Neural cell (in vitro differentiated cells): ENCODE data around the gene PAX8. TPM values are rescaled to one million over a fixed set of nuclear protein-coding genes. Genes with fewer than 3 reads are reported as not detected.

Source experiments
- H2AFZ ChIP-seq: fragments of 200-600, 300-800 bp; sonication (generic), shearing (Covaris generic); 2 replicates; pipeline ENCODE4 v1.6.0; 2014; ENCODE audit warnings: low read depth, mild to moderate bottlenecking, antibody characterized with exemption, low read length, moderate library complexity
- H3F3A ChIP-seq: fragments of 200-600 bp; shearing (Covaris generic); 2 replicates; pipeline ENCODE4 v1.6.1; 2016; ENCODE audit warnings: mild to moderate bottlenecking, moderate library complexity, mixed read lengths, antibody characterized with exemption, low read length; ENCODE audit not compliant: insufficient read depth, poor library complexity, severe bottlenecking
- H3K27ac ChIP-seq: fragments of 200-600, 300-800 bp; sonication (generic), shearing (Covaris generic); 2 replicates; pipeline ENCODE4 v1.5.1; 2014; ENCODE audit warnings: mild to moderate bottlenecking, low read length, moderate library complexity
- H3K27me3 ChIP-seq: fragments of 300-800, 200-600 bp; sonication (generic), shearing (Covaris generic); 2 replicates; pipeline ENCODE4 v1.6.0; 2014; ENCODE audit warnings: mild to moderate bottlenecking, low read depth, low read length, moderate library complexity; ENCODE audit not compliant: insufficient read depth
- H3K36me3 ChIP-seq: fragments of 300-800, 200-600 bp; sonication (generic), shearing (Covaris generic); 2 replicates; pipeline ENCODE4 v1.5.1; 2014; ENCODE audit warnings: mild to moderate bottlenecking, antibody characterized with exemption, low read length, moderate library complexity; ENCODE audit not compliant: insufficient read depth
- H3K4me2 ChIP-seq: fragments of 300-800, 200-600 bp; sonication (generic), shearing (Covaris generic); 2 replicates; pipeline ENCODE4 v1.6.0; 2014; ENCODE audit warnings: mild to moderate bottlenecking, low read length
- H3K4me3 ChIP-seq: fragments of 300-800, 200-600 bp; sonication (generic), shearing (Covaris generic); 2 replicates; pipeline ENCODE4 v1.5.1; 2014; ENCODE audit warnings: mild to moderate bottlenecking, low read length, moderate library complexity
- H3K79me2 ChIP-seq: fragments of 200-600 bp; shearing (Covaris generic); replicated peaks from 2 replicates; pipeline ENCODE4 v1.6.0; 2014; ENCODE audit warnings: mild to moderate bottlenecking, low read length, moderate library complexity; ENCODE audit not compliant: insufficient read depth
- H3K9ac ChIP-seq: fragments of 300-800, 200-600 bp; sonication (generic), shearing (Covaris generic); 2 replicates; pipeline ENCODE4 v1.6.1; 2016; ENCODE audit warnings: mild to moderate bottlenecking, low read length, mixed read lengths
- H3K9me2 ChIP-seq: fragments of 200-600 bp; shearing (Covaris generic); 2 replicates; pipeline ENCODE4 v1.6.1; 2016; ENCODE audit warnings: mild to moderate bottlenecking, low read length, mixed read lengths; ENCODE audit not compliant: insufficient read depth
- H3K9me3 ChIP-seq: fragments of 200-600, 300-800 bp; sonication (generic), shearing (Covaris generic); 2 replicates; pipeline ENCODE4 v1.6.1; 2016; ENCODE audit warnings: mild to moderate bottlenecking, mixed run types, low read length, moderate library complexity, mixed read lengths
- H4K20me1 ChIP-seq: fragments of 200-600 bp; shearing (Covaris generic); 2 replicates; pipeline ENCODE4 v1.6.1; 2016; ENCODE audit warnings: mild to moderate bottlenecking, mixed run types; ENCODE audit not compliant: insufficient read depth
- CTCF ChIP-seq: fragments of 450-650 bp; IDR thresholded peaks from 2 replicates; pipeline ENCODE4 v1.5.1; 2014; ENCODE audit warnings: antibody characterized with exemption, mild to moderate bottlenecking, moderate library complexity; ENCODE audit not compliant: poor library complexity, severe bottlenecking
- EP300 ChIP-seq: fragments of 450-650 bp; conservative IDR thresholded peaks from 2 replicates; pipeline ENCODE4 v1.6.1; 2014; ENCODE audit warnings: antibody characterized with exemption, mild to moderate bottlenecking, moderate library complexity; ENCODE audit not compliant: poor library complexity, severe bottlenecking
- EZH2 ChIP-seq: fragments of 200-600, 300-800 bp; shearing (Covaris generic), sonication (generic); IDR thresholded peaks from 2 replicates; pipeline ENCODE4 v1.6.1; 2014; ENCODE audit warnings: antibody characterized with exemption, low read length, borderline replicate concordance, mild to moderate bottlenecking; ENCODE audit not compliant: insufficient read depth, poor library complexity, severe bottlenecking
- MXI1 ChIP-seq: fragments of 450-650 bp; conservative IDR thresholded peaks from 2 replicates; pipeline ENCODE4 v1.6.1; 2014; ENCODE audit warnings: antibody characterized with exemption, mild to moderate bottlenecking; ENCODE audit not compliant: poor library complexity, severe bottlenecking
- POLR2AphosphoS5 ChIP-seq: IDR thresholded peaks from 2 replicates; pipeline ENCODE4 v1.6.1; 2012
- RAD21 ChIP-seq: fragments of 450-650 bp; conservative IDR thresholded peaks from 2 replicates; pipeline ENCODE4 v1.6.1; 2014; ENCODE audit warnings: antibody characterized with exemption, mild to moderate bottlenecking, moderate library complexity
- REST ChIP-seq: IDR thresholded peaks from 2 replicates; pipeline ENCODE4 v1.6.1; 2012; ENCODE audit warnings: borderline replicate concordance
- SMC3 ChIP-seq: fragments of 450-650 bp; conservative IDR thresholded peaks from 2 replicates; pipeline ENCODE4 v1.6.1; 2014; ENCODE audit warnings: antibody characterized with exemption, mild to moderate bottlenecking, moderate library complexity; ENCODE audit not compliant: poor library complexity
- TAF1 ChIP-seq: IDR thresholded peaks from 2 replicates; pipeline ENCODE4 v1.6.1; 2012; ENCODE audit warnings: low read depth
- polyA plus RNA-seq: library from polyadenylated mRNA; depleted of rRNA; stranded (reverse); fragments of >200 nt; gene quantifications from 2 replicates; pipeline ENCODE4 v1.2.3, GENCODE V29; 2014

Gene PAX8
- polyA plus RNA-seq, 1 donor from 2014 or later, result not detected

DNA sequence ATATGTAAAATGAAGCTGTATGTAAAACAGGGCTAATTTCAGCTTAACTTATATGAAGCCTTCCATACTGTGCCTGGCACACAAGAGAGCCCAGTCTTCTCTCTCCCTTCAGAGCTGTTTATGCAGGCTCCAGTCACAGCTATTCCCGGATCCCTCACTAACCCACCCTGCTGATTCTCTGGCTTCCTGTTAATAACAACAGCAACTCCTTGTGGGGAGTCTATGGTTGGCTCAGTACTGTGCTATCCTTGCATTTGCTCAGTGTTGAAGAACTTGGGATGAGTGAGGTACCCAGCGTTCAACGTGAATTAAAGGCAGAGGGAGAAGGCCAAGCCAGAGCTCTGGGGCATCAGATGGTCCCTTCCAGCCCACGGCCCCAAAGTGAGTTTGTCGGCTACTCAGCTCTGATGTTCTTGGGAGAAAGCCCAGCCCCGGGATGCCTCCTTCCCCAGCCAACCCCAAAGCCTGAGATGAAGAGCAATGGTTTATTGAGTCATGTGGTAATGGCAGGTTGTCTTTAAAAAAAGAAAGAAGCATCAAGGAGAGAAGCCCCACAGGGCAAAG lies 61.7 kb downstream of the PAX8 start:
- H3K9me3 ChIP-seq, result no peaks in the 10 kb centered on the region
- H3F3A ChIP-seq, result no peaks in the 10 kb centered on the region
- no peak overlapping the region for H3K9ac ChIP-seq
- no peaks in the 10 kb centered on the region for H3K9me2 ChIP-seq
- H2AFZ ChIP-seq, result no peak overlapping the region
- H3K4me2 ChIP-seq, result no peak overlapping the region
- H4K20me1 ChIP-seq, result no peaks in the 10 kb centered on the region
- no peak for TF ChIP-seq CTCF
- TF ChIP-seq RAD21, result no peak
- no peak for TF ChIP-seq TAF1
- no peak for TF ChIP-seq POLR2AphosphoS5
- TF ChIP-seq REST, result no peak
- TF ChIP-seq SMC3, result no peak
- TF ChIP-seq EP300, result no peak
- TF ChIP-seq EZH2, result no peak
- no peak for TF ChIP-seq MXI1
- no peaks in the 10 kb centered on the region for H3K27me3 ChIP-seq
- H3K36me3 ChIP-seq, result no peaks in the 10 kb centered on the region
- no peak overlapping the region for H3K27ac ChIP-seq
- H3K79me2 ChIP-seq, result no peaks in the 10 kb centered on the region
- no peak overlapping the region for H3K4me3 ChIP-seq

DNA sequence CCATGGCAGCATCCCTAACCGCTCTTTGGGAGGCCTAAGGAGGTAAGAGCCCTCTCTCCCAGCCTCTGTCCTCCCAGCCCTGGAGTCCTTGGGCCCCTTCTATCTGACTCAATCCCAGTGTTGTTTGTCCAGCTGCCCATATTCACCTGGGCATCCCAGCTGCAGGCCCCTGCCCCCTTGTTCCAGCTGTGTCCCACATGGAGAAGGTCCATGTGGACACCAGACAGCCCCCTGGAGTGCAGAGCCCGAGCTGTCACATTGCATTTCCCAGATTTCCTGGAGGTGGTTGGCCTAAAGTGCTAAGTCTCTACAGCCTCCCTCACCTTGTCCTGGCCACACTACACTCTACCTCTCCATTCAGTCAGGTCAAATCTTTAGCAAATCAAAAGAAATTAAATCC lies 62.4 kb downstream of the PAX8 start:
- no peak for TF ChIP-seq EZH2
- TF ChIP-seq SMC3, result no peak
- no peak for TF ChIP-seq TAF1
- Histone ChIP-seq H3K4me3 (no peak overlapping the region), H3K9me2 (no peaks in the 10 kb centered on the region), H3K27ac (no peak overlapping the region), H3K4me2 (no peak overlapping the region), H3K27me3 (no peaks in the 10 kb centered on the region), H3K36me3 (no peaks in the 10 kb centered on the region), H2AFZ (no peak overlapping the region), H3F3A (no peaks in the 10 kb centered on the region), H3K9ac (no peak overlapping the region), H3K9me3 (no peaks in the 10 kb centered on the region), H3K79me2 (no peaks in the 10 kb centered on the region), H4K20me1 (no peaks in the 10 kb centered on the region)

DNA sequence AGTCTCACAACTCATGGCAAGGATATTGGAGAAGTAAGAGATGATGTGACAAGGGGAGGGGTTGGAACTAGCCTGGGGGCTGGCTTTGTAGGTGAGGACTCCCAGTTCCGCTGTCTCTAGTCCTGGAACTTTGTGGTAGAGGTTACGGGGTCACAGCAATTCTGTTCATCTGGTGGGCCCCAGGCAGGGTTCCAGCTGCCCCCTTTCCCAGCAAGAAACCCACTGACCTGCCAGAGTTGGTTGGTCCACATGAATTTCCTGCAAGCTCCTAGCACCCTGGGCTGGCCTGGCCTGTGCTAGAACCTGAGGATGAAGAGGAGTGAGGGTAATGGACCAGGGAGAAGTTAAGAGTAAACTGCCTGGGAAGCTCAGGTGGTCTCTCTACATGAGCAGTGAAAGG lies 63.7 kb downstream of the PAX8 start:
- no peaks in the 10 kb centered on the region for H3K9me2 ChIP-seq

More for the DNA sequence above, 63.7 kb downstream of the PAX8 start:
- no peak overlapping the region for H3K9ac ChIP-seq
- H2AFZ ChIP-seq, result no peak overlapping the region
- no peaks in the 10 kb centered on the region for H3F3A ChIP-seq
- no peaks in the 10 kb centered on the region for H3K79me2 ChIP-seq
- H3K27ac ChIP-seq, result no peak overlapping the region
- no peak overlapping the region for H3K4me3 ChIP-seq
- no peak for TF ChIP-seq POLR2AphosphoS5
- no peak for TF ChIP-seq REST
- TF ChIP-seq RAD21, result no peak
- no peak for TF ChIP-seq EZH2
- no peaks in the 10 kb centered on the region for H3K9me3 ChIP-seq
- no peaks in the 10 kb centered on the region for H4K20me1 ChIP-seq
- no peaks in the 10 kb centered on the region for H3K36me3 ChIP-seq
- no peaks in the 10 kb centered on the region for H3K27me3 ChIP-seq
- H3K4me2 ChIP-seq, result no peak overlapping the region
